ENCODE results near the gene TAMALIN. TPM values are rescaled to one million over a fixed set of nuclear protein-coding genes. Genes with fewer than 3 reads are reported as not detected.

TAMALIN gene
- total RNA-seq: 10 to 100 TPM in 3 of 4 donors, 1 to 10 TPM in 1; 9.8 to 20.8 (median 14.5) TPM

DNA sequence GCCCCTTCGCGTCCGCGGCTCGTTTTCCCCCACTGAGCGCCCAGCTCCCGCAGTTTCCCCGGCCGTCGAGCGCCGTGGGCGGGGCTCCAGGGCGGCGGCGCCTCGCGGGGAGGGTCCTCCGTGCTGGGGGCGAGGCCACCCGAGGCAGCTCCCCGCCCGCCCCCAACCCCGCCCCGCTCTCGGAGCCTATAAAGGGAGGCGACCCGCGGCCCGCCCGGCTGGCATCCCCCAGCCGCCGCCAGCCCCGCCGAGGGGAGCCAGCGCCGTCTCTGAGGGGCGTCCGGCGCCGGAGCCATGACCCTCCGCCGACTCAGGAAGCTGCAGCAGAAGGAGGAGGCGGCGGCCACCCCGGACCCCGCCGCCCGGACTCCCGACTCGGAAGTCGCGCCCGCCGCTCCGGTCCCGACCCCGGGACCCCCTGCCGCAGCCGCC is at the start of gene TAMALIN:
Gene TAMALIN, plus strand, starts transcription at position 221 of the 432 bp plus-strand sequence. Its CDS starts 74 bp downstream, at position 295.
- Histone ChIP-seq H3K36me3 (no peaks in the 10 kb centered on the region), H3K4me1 (peaks cover 7 to 21% of the 10 kb centered on the region in 2 donors), H3K27ac (peak within 1 kb of the TSS; percentile 52 to 80 (median 78)), H3K4me3 (replicated peaks in 1 of 3) (peak within 1 kb of the TSS; percentile 22 to 67 (median 67)), H3K27me3 (no peaks in the 10 kb centered on the region), H3K9me3 (no peaks in the 10 kb centered on the region)
- peak; percentile 67 to 68 for DNase-seq
- TF ChIP-seq POLR2A (IDR thresholded peaks at IDR 0.05): peak in 1 of 2 donors; percentile 74
- TF ChIP-seq, protein P1, sequence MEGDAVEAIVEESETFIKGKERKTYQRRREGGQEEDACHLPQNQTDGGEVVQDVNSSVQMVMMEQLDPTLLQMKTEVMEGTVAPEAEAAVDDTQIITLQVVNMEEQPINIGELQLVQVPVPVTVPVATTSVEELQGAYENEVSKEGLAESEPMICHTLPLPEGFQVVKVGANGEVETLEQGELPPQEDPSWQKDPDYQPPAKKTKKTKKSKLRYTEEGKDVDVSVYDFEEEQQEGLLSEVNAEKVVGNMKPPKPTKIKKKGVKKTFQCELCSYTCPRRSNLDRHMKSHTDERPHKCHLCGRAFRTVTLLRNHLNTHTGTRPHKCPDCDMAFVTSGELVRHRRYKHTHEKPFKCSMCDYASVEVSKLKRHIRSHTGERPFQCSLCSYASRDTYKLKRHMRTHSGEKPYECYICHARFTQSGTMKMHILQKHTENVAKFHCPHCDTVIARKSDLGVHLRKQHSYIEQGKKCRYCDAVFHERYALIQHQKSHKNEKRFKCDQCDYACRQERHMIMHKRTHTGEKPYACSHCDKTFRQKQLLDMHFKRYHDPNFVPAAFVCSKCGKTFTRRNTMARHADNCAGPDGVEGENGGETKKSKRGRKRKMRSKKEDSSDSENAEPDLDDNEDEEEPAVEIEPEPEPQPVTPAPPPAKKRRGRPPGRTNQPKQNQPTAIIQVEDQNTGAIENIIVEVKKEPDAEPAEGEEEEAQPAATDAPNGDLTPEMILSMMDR (IDR thresholded peaks at IDR 0.05): no peak
- WGBS, 2 donors: 0% methylated on average over 15 of the region's 60 CpGs; no CpG with 5 or more reads in 1 of the 2 donors
- intact Hi-C loops (cut with DNase I): no loop called here

DNA sequence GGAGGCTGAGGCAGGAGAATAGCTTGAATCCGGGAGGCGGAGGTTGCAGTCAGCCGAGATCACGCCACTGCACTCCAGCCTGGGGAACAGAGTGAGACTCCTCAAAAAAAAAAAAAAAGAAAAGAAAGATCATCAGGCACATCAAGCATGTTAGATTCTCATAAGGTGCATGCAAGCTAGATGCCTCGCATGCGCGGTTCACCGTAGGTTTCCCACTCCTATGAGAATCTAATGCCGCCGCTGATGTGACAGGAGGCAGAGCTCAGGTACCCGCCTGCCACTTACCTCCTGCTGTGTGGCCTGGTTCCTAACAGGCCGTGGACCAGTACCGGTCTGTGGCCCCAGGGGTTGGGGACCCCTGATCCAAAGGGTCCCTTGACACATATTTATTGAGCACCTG is 48.2 kb upstream of the TAMALIN start:
- Histone ChIP-seq H3K27me3 (no peaks in the 10 kb centered on the region), H3K4me3 (replicated peaks in 1 of 3) (no peak overlapping the region), H3K36me3 (no peaks in the 10 kb centered on the region), H3K9me3 (no peaks in the 10 kb centered on the region), H3K4me1 (peaks cover 39 to 55% of the 10 kb centered on the region in 2 donors), H3K27ac (no peak overlapping the region)
- TF ChIP-seq, protein P1 (IDR thresholded peaks at IDR 0.05): no peak
- TF ChIP-seq POLR2A (IDR thresholded peaks at IDR 0.05): no peak
- intact Hi-C loops (cut with DNase I): no loop called here
- WGBS, 2 donors: 95 to 97% methylated on average over 13 of the region's 13 CpGs
- DNase-seq: no peak

DNA sequence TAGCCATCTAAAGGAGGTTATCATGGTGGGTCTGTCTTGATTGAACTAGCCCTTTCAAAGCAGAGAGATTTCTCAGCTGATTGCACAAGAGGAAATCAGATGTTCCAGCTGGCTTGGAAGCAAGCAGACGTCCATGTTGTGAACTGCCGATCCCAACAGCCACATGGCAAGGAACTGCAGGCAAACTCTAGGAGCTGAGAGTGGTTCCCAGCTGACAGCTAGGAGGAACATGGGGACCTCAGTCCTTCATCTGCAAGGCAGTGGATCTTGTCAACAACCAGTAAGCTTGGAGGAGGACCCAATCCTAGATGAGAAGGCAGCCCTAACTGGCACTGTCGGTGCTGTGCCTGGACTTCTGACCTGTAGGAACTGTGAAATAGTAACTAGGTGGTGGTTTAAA is 47.5 kb upstream of the TAMALIN start:
- H3K27ac ChIP-seq: no peak overlapping the region
- H3K36me3 ChIP-seq: no peaks in the 10 kb centered on the region
- peaks cover 34 to 48% of the 10 kb centered on the region in 2 donors for H3K4me1 ChIP-seq
- no peak for DNase-seq
- no peak overlapping the region for H3K4me3 ChIP-seq (replicated peaks in 1 of 3)
- intact Hi-C loops (cut with DNase I): no loop called here
- 38 to 42% methylated on average over 3 of the region's 3 CpGs for WGBS, 2 donors
- H3K9me3 ChIP-seq: no peaks in the 10 kb centered on the region
- H3K27me3 ChIP-seq: no peaks in the 10 kb centered on the region
- no peak for TF ChIP-seq POLR2A (IDR thresholded peaks at IDR 0.05)
- TF ChIP-seq, protein P1 (IDR thresholded peaks at IDR 0.05): no peak

DNA sequence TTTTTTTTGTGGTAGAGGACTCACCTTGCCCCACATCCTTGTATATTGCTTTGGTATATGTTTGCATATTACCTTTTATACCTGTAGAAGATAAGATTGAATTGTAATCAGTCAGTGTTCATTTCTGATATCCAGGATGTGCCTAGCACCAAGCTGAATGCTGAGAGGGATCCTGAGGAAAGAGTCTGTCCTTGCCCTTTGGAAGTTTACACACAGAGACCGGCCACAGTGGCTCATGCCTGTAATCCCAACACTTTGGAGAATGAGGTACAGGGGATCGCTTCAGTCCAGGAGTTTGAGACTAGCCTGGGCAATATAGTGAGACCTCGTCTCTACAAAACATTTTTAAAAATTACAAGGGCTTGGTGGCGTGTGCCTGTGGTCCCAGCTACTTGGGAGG is 46.8 kb upstream of the TAMALIN start:
- TF ChIP-seq, protein P1 (IDR thresholded peaks at IDR 0.05): no peak
- no peaks in the 10 kb centered on the region for H3K9me3 ChIP-seq
- no peak overlapping the region for H3K4me3 ChIP-seq (replicated peaks in 1 of 3)
- 98 to 100% methylated on average over 4 of the region's 4 CpGs for WGBS, 2 donors
- H3K4me1 ChIP-seq: peaks cover 28 to 41% of the 10 kb centered on the region in 2 donors
- no peak for DNase-seq
- no peak overlapping the region for H3K27ac ChIP-seq
- intact Hi-C loops (cut with DNase I): no loop called here
- H3K36me3 ChIP-seq: no peaks in the 10 kb centered on the region
- no peaks in the 10 kb centered on the region for H3K27me3 ChIP-seq

DNA sequence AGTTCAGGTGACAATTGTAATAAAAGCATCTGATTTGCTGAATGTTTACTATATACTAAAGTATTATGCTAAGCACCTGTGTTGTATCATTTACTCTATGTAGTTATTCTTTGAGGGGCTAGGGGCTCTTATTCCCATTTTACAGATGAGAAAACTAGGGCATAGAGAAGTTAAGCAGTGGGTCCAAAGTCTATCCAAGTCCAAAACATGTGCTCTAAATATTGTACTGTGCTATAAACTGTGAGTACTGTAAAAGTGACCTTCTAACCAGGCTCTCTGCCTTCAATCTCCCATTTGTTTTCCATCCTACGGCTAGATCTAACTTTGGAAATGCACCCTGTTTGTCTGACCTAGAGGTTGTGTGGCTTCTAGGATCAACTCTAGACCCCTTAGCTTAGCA is 46.3 kb upstream of the TAMALIN start:
- intact Hi-C loops (cut with DNase I): no loop called here
- H3K27ac ChIP-seq: no peak overlapping the region
- TF ChIP-seq, protein P1 (IDR thresholded peaks at IDR 0.05): no peak
- TF ChIP-seq POLR2A (IDR thresholded peaks at IDR 0.05): no peak

More for the DNA sequence above, 46.3 kb upstream of the TAMALIN start:
- DNase-seq: no peak
- no peak overlapping the region for H3K4me3 ChIP-seq (replicated peaks in 1 of 3)
- 95% methylated on average over 1 of the region's 1 CpG for WGBS, 2 donors
- no peaks in the 10 kb centered on the region for H3K9me3 ChIP-seq
- no peaks in the 10 kb centered on the region for H3K36me3 ChIP-seq
- H3K4me1 ChIP-seq: peaks cover 23 to 35% of the 10 kb centered on the region in 2 donors
- H3K27me3 ChIP-seq: no peaks in the 10 kb centered on the region

Measured in thyroid gland (tissue), 4 donors.